ENCODE data around the gene FAM151A.

The FAM151A gene

GRCh38 chr1:54575605-54576290, 47.6 kb downstream of the FAM151A start:
- DNase-seq: no peak

- DNase-seq: no peak
Observed at GRCh38 chr1:54575161-54575560, 48.2 kb downstream of the FAM151A start.

- no peak for DNase-seq
Observed at GRCh38 chr1:54574158-54574778, 49.1 kb downstream of the FAM151A start.

- no peak for DNase-seq
Observed at GRCh38 chr1:54572542-54572850, 50.8 kb downstream of the FAM151A start.

GRCh38 chr1:54571803-54572541, 51.4 kb downstream of the FAM151A start:
- no peak for DNase-seq

GRCh38 chr1:54571326-54571725, 52.0 kb downstream of the FAM151A start:
- no peak for DNase-seq

- DNase-seq: no peak
Observed at GRCh38 chr1:54570161-54570560, 53.2 kb downstream of the FAM151A start.

- no peak for DNase-seq
Observed at GRCh38 chr1:54569339-54569738, 54.0 kb downstream of the FAM151A start.

GRCh38 chr1:54567961-54568360, 55.4 kb downstream of the FAM151A start:
- no peak for DNase-seq

- DNase-seq: no peak
Observed at GRCh38 chr1:54566438-54567141, 56.7 kb downstream of the FAM151A start.

GRCh38 chr1:54565113-54565501, 58.2 kb downstream of the FAM151A start:
- DNase-seq: no peak

GRCh38 chr1:54564312-54565112, 58.8 kb downstream of the FAM151A start:
- DNase-seq: no peak

GRCh38 chr1:54559771-54560231, 63.5 kb downstream of the FAM151A start:
- DNase-seq: no peak
